Activated CD8-positive, alpha-beta T cell treated with anti-CD3 and anti-CD28 coated beads for 36 hours (primary cell): ENCODE results near the gene WBP2. TPM values are rescaled to one million over a fixed set of nuclear protein-coding genes. Genes with fewer than 3 reads are reported as not detected.
A peak's percentile ranks its signal among the peaks of the same experiment; 100 is the strongest.

Experiments
- ATAC-seq: fragments of 200-7000 bp; cut with Tn5 transposase; one replicate; pipeline ENCODE4 v1.10.0; 2021; ENCODE audit warnings: mild to moderate bottlenecking, moderate library complexity
- CTCF ChIA-PET: fragments of 350-600 bp; sonication (Branson Sonifier 250); formaldehyde crosslinking; loops from one replicate; lab custom pipeline; 2021; ENCODE audit warnings: antibody characterized with exemption; lab: Charles Lee
- POLR2A ChIA-PET: fragments of 350-600 bp; sonication (Branson Sonifier 250); formaldehyde crosslinking; loops from one replicate; lab custom pipeline; 2021; ENCODE audit warnings: antibody characterized with exemption; lab: Charles Lee
- DNase-seq: peaks from one replicate; pipeline ENCODE4 v3.0.0-alpha.2; 2020
- H3K27ac Mint-ChIP-seq: one replicate; pipeline ENCODE4 v1.8.0; 2021; ENCODE audit warnings: mild to moderate bottlenecking, mixed read lengths
- H3K27me3 Mint-ChIP-seq: one replicate; pipeline ENCODE4 v1.8.0; 2021; ENCODE audit warnings: mixed read lengths
- H3K36me3 Mint-ChIP-seq: one replicate; pipeline ENCODE4 v1.8.0; 2021; ENCODE audit warnings: low read depth, mixed read lengths
- H3K4me1 Mint-ChIP-seq: one replicate; pipeline ENCODE4 v1.8.0; 2021; ENCODE audit warnings: low read depth, mixed read lengths
- H3K4me3 Mint-ChIP-seq: one replicate; pipeline ENCODE4 v1.8.0; 2021; ENCODE audit warnings: mild to moderate bottlenecking, moderate library complexity, mixed read lengths
- H3K9me3 Mint-ChIP-seq: one replicate; pipeline ENCODE4 v1.8.0; 2021; ENCODE audit warnings: mixed read lengths
- intact Hi-C: fragments of 100-400 bp; cut with micrococcal nuclease; formaldehyde crosslinking; loops from one replicate; pipeline ENCODE4 v1.10.0; 2022
- total RNA-seq, 2 experiments: library from RNA; stranded (reverse); gene quantifications; one replicate each; pipeline ENCODE4 v1.2.3, GENCODE V29; 2021
- TF ChIP-seq, protein P1 (sequence below): fragments of 200-600 bp; IDR thresholded peaks from one replicate; pipeline ENCODE4 v1.8.0; 2022; ENCODE audit warnings: antibody characterized with exemption, mild to moderate bottlenecking

The WBP2 gene
- total RNA-seq, 2 experiments from 2014 or later: 54.4 to 58.5 TPM

DNA sequence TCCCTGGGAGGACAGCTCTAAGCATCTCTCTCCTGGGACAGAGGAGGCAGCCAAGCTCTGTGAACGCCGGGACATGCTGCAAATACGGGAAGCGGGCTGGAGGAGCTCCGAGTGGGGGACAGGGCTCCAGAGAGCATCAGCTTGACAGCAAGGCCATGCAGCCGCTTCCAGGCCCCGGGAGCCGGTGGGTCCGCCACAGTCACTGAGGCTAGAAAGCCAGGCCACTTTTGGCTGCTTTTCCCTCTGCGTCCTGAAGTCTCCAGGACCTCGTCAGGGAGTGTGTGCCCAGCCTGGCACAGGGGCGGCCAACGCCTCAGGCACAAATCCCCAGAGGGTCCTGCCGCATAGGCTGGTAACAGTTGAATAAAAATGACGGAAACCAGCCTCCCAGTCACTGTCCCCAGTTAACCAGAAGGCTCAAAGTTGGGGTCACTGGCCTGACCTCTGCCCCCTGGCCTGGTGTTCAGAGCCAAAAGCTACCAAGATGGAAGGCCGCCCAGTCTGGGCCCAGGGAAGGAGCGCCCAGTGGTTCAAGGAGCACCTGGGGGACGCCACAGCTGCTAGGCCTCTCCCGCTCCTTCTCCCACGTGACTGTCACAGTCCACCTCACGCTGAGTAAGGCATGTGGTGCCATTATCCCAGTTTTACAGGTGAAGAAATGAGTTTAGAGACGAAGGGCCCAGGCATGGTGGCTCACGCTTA, 44.8 kb upstream of the WBP2 start:
- Mint-ChIP-seq H3K27me3 (no peaks in the 10 kb centered on the region), H3K36me3 (peaks cover 33% of the 10 kb centered on the region), H3K27ac (no peak overlapping the region), H3K9me3 (no peaks in the 10 kb centered on the region), H3K4me1 (peaks cover 21% of the 10 kb centered on the region), H3K4me3 (no peak overlapping the region)
- intact Hi-C loops: no loop called here
- DNase-seq (no peak), ATAC-seq (no peak)
- TF ChIP-seq, protein P1, sequence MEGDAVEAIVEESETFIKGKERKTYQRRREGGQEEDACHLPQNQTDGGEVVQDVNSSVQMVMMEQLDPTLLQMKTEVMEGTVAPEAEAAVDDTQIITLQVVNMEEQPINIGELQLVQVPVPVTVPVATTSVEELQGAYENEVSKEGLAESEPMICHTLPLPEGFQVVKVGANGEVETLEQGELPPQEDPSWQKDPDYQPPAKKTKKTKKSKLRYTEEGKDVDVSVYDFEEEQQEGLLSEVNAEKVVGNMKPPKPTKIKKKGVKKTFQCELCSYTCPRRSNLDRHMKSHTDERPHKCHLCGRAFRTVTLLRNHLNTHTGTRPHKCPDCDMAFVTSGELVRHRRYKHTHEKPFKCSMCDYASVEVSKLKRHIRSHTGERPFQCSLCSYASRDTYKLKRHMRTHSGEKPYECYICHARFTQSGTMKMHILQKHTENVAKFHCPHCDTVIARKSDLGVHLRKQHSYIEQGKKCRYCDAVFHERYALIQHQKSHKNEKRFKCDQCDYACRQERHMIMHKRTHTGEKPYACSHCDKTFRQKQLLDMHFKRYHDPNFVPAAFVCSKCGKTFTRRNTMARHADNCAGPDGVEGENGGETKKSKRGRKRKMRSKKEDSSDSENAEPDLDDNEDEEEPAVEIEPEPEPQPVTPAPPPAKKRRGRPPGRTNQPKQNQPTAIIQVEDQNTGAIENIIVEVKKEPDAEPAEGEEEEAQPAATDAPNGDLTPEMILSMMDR: no peak
- ChIA-PET CTCF (interaction anchor here (0.9 to 1.4 kb wide), 5 partner anchors 23 to 71 kb away, joined by 3 to 6 read pairs (median 3); no protein-coding TSS in a partner anchor), POLR2A (interaction anchor here (0.7 to 9.5 kb wide), 3 partner anchors 9 to 84 kb away, joined by 3 to 100 read pairs (median 3); partner anchors contain the start of gene TRIM47)

DNA sequence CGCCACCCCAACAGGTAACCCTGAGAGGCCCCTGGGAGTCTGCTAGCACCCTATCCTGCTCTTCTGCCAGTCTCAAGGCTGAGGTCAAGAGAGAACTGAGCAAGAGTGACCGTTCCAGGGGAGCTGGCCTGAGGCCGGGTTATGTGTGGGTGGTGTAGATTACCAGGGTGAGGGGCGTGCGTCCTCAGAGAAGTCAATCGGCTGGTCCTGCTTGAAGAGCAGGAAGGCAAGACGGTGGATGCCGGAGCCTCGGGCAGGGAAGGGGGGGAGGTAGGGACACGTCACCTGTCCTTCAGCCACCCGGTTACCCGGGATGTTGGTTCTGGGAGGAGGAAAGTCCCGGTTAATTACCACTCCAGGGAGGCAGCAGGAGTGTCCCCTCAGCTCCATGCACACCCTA, 44.2 kb upstream of the WBP2 start:
- intact Hi-C loops: no loop called here
- no peak overlapping the region for H3K27ac Mint-ChIP-seq
- CTCF ChIA-PET: interaction anchor here (1.1 kb wide), 1 partner anchor 41 kb away, joined by 3 read pairs; no protein-coding TSS in a partner anchor
- peaks cover 32% of the 10 kb centered on the region for H3K36me3 Mint-ChIP-seq
- no peaks in the 10 kb centered on the region for H3K27me3 Mint-ChIP-seq
- no peaks in the 10 kb centered on the region for H3K9me3 Mint-ChIP-seq
- ATAC-seq (no peak), DNase-seq (no peak)
- TF ChIP-seq, protein P1: no peak
- peaks cover 21% of the 10 kb centered on the region for H3K4me1 Mint-ChIP-seq
- H3K4me3 Mint-ChIP-seq: no peak overlapping the region
- POLR2A ChIA-PET: interaction anchor here (0.7 to 9.5 kb wide), 5 partner anchors 9 to 84 kb away, joined by 3 to 100 read pairs (median 3); partner anchors contain the start of genes ACOX1 and TRIM47

DNA sequence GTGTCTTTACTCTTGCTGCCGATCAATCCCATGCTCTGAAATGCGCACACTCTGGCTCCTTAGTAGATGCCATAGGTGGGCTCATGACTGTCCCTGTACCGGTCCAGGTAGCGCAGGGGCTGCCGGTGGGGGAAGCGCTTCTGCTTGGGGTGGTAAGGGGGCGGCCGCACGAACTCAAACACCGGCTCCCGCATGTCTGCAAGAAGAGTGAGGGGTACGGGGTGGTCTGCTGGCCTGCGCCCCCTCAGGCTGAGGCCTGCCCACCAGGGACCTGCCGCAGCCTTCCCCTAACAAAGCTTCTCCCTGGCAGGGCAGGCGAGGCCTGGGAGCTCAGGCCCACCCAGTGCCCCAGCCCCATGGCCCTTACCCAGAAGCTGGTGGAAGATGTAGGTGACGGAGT, 43.7 kb upstream of the WBP2 start:
- DNase-seq (no peak), ATAC-seq (no peak)
- H3K36me3 Mint-ChIP-seq: peaks cover 32% of the 10 kb centered on the region
- intact Hi-C loops: no loop called here
- no peak overlapping the region for H3K4me3 Mint-ChIP-seq
- H3K4me1 Mint-ChIP-seq: peaks cover 26% of the 10 kb centered on the region
- H3K27ac Mint-ChIP-seq: no peak overlapping the region
- POLR2A ChIA-PET: interaction anchor here (0.5 to 9.5 kb wide), 6 partner anchors 9 to 154 kb away, joined by 3 to 100 read pairs (median 4); partner anchors contain the start of genes ACOX1 and TRIM47
- no peaks in the 10 kb centered on the region for H3K27me3 Mint-ChIP-seq
- CTCF ChIA-PET: interaction anchor here (1.0 to 9.8 kb wide), 2 partner anchors 22 to 56 kb away, joined by 3 to 78 read pairs; partner anchors contain the start of gene TRIM47
- TF ChIP-seq, protein P1: no peak
- H3K9me3 Mint-ChIP-seq: no peaks in the 10 kb centered on the region

DNA sequence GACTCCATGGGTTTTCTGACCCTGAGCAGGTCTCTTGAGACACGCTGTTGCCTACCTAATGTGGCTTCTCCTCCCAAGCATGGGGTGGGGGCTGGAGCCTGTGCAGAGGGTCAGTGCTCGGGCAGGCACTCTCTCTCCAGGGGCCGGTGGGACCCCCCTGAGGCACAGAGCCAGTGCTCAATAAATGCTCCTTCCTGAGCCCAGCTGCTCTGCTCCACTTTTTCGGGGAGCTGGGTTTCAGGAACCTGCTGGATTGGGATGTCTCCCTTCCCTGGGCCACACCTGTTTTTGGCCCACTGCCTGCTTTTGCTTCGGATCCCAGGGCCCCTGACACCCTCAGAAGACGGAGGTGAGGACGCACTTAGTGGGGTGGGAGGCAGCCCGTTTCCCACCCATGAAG, 42.9 kb upstream of the WBP2 start:
- H3K9me3 Mint-ChIP-seq: no peaks in the 10 kb centered on the region

More for the DNA sequence above, 42.9 kb upstream of the WBP2 start:
- ChIA-PET POLR2A (interaction anchor here (0.8 to 9.5 kb wide), 6 partner anchors 8 to 155 kb away, joined by 3 to 100 read pairs (median 3); partner anchors contain the start of gene TRIM47), CTCF (interaction anchor here (1.0 to 9.8 kb wide), 3 partner anchors 21 to 108 kb away, joined by 3 to 78 read pairs (median 3); partner anchors contain the start of gene TRIM47)
- DNase-seq (no peak), ATAC-seq (no peak)
- H3K36me3 Mint-ChIP-seq: peaks cover 32% of the 10 kb centered on the region
- intact Hi-C loops: no loop called here
- H3K27me3 Mint-ChIP-seq: no peaks in the 10 kb centered on the region
- peak overlapping the region; percentile 87 for H3K4me3 Mint-ChIP-seq
- H3K4me1 Mint-ChIP-seq: peaks cover 24% of the 10 kb centered on the region
- no peak overlapping the region for H3K27ac Mint-ChIP-seq
- TF ChIP-seq, protein P1: no peak
